Prostate gland (tissue), 1 donor: ENCODE results near the gene EPHA7.

Experiments used
- POLR2A ChIP-seq: fragments of 450-650 bp; IDR thresholded peaks from one replicate; pipeline ENCODE4 v1.6.1; 2016; ENCODE audit warnings: antibody characterized with exemption, mild to moderate bottlenecking
- POLR2AphosphoS5 ChIP-seq: sonication (generic); formaldehyde crosslinking; IDR thresholded peaks from one replicate; pipeline ENCODE4 v1.6.1; 2017; ENCODE audit warnings: antibody characterized with exemption

DNA sequence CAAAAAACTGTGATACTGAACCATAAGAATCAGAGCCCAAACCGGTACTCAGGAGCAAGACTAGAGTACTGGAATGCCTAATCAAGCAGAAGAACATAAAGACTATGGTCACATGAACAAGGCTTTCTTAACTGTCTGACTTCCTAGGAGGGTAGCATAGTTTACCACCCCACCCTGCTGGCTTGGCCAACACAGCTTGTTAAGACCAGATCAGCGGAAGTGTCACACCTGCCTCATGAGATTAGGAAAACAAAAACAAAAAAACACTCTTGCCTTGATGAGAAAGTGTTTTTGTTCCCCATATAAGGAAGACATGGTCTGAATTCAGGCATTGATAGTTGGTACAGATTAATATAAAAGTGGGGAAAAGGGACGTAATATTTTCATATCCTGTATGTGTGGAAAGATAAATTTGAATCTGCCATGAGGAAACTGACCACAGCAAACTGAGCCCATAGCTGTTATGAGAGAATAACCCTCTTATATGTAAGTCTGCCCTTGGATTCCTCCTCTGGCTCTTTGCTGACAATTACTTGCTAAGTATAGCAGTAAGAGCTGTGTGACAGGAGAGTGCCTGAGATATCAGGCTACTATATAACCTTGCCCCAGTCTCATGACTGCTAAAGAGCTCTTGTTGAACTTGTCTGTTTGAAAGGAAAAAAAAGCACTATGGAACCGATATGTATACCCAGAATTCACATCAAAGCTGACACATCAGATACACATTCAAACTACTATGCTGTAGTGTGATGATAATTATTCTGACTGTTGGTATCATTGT, 197.1 kb downstream of the EPHA7 start:
- TF ChIP-seq POLR2A, result no peak
- TF ChIP-seq POLR2AphosphoS5, result no peak
